Activated CD8-positive, alpha-beta memory T cell treated with anti-CD3 and anti-CD28 coated beads for 24 hours (primary cell): ENCODE measurements around the gene CDK2.
"Not testable (repeated sequence)": the region's sequence is repeated elsewhere in the genome, so short reads cannot be mapped to it uniquely, and the experiment has no call there.

Experiments used
- DNase-seq: peaks from one replicate; pipeline ENCODE4 v3.0.0-alpha.2; 2020

CDK2 gene

GRCh38 chr12:55938826-55939501 is 27.7 kb upstream of the CDK2 start:
- no peak for DNase-seq

DNA sequence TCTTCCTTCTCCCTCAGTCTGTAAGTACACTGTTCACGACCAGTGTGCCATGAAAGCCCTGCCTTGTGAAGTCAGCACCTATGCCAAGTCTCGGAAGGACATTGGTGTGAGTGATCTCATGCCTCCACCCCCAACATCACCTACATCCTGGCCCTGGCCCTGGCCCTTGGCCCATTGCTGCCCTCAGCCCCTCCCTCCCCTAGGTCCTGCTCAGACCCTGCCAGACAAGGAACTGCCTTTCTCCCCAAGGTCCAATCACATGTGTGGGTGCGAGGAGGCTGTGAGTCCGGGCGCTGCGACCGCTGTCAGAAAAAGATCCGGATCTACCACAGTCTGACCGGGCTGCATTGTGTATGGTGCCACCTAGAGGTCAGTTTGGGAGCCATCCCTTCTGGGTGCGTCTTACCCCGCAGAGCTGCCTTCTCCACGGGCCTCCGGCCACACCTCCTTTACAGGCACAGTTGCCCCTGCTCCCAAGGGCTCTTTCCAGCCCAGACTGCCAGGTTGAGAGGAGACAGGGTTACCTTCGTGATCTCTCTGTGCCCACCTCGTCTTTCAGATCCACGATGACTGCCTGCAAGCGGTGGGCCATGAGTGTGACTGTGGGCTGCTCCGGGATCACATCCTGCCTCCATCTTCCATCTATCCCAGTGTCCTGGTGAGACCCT is 26.4 kb upstream of the CDK2 start:
- DNase-seq = peak; percentile 92

GRCh38 chr12:55942055-55942454 is 24.6 kb upstream of the CDK2 start:
- no peak for DNase-seq

DNA sequence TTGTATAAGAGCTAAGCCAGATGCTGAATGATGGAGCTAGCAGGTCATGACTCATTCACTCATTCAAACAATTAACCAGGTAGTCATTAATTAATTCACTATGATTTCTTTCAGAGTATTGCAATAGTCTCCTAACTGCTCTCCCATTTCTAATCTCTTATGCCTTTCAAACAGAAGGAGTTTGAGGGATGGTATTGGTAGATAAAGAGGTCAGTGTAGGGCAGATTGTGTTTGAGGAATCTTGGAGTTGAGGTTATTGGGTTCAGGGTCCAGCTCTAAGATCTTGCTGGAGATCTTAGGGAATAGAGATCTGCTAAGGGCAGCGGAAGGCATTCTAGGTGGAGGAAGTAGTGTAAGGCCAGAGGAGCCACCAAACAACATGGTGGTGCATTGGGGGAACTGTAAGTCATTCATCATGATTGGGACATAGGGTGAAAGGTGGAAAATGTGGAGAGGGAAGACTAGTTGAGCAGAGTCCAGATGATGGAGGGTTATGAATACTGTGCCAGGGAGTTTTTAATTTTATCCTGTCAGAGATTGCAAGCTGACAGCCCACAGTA is 24.0 kb upstream of the CDK2 start:
- DNase-seq = no peak

- DNase-seq = no peak
These were observed 20.1 kb upstream of the CDK2 start for GRCh38 chr12:55946553-55946952.

GRCh38 chr12:55955344-55955743 is 11.3 kb upstream of the CDK2 start:
- no peak for DNase-seq

- peak; percentile 69 for DNase-seq
These were observed 10.7 kb upstream of the CDK2 start for GRCh38 chr12:55955800-55956508.

DNA sequence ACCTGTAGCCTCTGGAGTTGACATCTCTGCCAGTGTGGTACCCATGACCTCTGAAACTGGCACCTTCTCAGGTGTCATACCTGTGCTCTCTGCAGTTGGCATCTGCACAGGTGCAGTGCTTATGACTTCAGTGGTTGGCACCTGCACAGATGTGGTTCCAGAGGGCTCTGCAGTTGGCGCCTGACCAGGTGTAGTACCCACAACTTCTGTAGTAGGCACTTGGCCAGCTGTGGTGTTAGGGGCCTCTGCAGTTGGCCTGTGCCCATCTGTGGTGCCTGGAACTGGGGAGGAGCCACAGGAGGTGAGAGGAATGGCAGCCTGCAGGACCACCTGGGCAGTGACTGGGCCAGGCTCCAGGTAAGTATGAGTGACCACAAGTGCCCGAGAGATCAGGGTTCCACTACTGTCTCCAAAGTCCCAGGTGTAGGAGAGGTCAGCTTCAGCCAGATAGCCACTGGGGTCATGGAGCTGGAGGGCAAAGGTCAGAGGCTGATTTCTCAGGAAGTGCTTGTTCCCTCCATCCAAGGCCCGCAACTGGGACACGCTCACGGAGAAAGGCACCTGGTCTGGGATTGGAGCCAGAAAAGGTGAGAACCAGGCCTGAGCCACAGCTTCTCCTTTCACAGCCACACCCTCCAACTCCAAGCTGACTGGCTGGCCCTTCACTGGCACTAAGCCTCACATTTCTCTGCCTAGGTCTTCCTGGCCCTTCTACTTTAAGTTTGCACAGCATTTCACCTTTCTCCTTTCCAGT is 9.3 kb upstream of the CDK2 start:
- no peak for DNase-seq

GRCh38 chr12:55963760-55964159 is 2.9 kb upstream of the CDK2 start:
- no peak for DNase-seq

DNA sequence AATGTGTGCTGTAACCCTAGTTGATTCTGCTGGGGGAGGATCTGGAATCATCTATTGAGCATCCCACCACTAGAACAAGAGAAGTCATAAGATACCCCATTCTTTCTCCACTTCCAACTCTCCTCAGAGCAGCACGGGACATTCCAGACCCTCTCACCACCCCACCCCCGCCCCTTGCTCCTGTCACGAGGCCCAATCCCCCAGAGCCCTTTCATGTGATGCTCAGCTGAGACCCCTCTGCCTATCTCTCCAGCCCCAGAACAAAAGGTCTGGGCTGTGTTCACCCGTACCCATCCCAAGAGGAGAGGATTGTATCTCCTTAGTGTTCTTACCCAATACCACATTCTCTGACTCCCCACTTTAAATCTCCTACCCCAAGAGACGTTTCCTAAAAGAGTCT is 1.4 kb upstream of the CDK2 start:
- DNase-seq = no peak

DNA sequence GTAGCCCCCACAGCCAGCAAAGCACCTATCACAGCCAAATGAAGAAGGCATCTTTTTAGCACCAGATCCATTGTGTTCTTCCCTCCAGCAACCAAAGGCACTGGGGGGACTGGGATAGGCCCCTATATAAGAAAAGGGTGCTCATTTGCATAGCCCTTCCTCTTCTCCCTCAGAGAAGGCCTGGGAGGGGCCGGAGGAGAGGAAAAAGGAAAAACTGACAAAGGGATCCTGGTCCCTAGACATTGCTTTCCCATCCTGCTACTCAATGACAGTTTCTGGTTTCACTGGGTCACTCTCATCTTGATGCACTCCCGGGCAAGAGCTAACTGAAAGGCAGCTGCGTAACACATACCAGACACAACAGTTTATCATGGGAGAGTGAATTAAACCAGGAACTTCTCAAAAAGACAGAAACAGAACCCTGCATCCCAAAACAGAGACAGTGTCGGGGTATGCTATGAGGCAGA is 656 bp upstream of the CDK2 start, which contains the start of gene PMEL:
Gene PMEL, minus strand, starts transcription at position 102 of the 467 bp plus-strand sequence. Its CDS starts 31 bp downstream, at position 71.
- no peak for DNase-seq

DNA sequence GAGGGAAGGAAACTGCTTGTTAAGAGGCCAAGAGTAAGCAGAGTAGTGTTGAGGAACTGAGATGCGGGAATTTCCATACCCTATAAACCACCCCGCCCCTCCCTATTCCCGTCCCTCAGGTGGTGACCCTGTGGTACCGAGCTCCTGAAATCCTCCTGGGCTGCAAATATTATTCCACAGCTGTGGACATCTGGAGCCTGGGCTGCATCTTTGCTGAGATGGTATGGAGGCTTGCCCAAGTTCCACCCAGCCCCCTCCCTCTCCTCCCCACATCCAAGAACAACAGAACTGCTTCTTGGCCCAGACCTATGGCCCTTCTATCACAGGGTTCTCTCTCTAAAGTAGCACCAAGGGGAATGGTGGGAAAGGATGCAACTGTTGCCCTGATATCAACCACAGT is 2.7 kb downstream of the CDK2 start:
- no peak for DNase-seq

- DNase-seq = no peak
These were observed 4.1 kb downstream of the CDK2 start for GRCh38 chr12:55970775-55971174.

DNA sequence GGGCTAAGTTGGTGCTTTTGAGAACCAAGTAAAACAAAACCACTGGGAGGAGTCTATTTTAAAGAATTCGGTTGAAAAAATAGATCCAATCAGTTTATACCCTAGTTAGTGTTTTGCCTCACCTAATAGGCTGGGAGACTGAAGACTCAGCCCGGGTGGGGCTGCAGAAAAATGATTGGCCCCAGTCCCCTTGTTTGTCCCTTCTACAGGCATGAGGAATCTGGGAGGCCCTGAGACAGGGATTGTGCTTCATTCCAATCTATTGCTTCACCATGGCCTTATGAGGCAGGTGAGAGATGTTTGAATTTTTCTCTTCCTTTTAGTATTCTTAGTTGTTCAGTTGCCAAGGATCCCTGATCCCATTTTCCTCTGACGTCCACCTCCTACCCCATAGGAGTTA is 5.4 kb downstream of the CDK2 start:
- no peak for DNase-seq

GRCh38 chr12:55972456-55972855 is 5.8 kb downstream of the CDK2 start:
- no peak for DNase-seq

GRCh38 chr12:55972911-55973598 is 6.4 kb downstream of the CDK2 start:
- DNase-seq = peak; percentile 59

- DNase-seq = peak; percentile 94
These were observed 7.1 kb downstream of the CDK2 start, which contains the start of gene RAB5B for GRCh38 chr12:55973599-55974307. TSS of gene RAB5B (plus strand) at chr12:55974078. CDS start at chr12:55986961, 12,883 bp downstream.

GRCh38 chr12:55974308-55974730 is 7.7 kb downstream of the CDK2 start:
- no peak for DNase-seq

DNA sequence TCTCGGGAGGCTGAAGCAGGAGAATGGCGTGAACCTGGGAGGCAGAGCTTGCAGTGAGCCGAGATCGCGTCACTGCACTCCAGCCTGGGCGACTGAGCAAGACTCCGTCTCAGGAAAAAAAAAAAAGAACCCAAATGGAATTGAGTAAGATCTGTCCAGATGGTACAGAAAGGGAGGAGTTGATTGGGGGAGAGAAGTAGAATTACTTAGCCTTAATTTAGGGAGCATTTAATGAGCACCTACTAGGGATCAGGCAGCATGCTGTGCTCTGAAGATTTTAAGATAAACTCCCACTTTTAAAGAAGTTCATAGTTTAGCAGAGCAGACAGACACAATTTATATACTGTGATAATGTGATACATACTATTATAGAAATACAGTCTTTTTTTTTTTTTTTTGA is 11.8 kb downstream of the CDK2 start:
- DNase-seq = no peak

DNA sequence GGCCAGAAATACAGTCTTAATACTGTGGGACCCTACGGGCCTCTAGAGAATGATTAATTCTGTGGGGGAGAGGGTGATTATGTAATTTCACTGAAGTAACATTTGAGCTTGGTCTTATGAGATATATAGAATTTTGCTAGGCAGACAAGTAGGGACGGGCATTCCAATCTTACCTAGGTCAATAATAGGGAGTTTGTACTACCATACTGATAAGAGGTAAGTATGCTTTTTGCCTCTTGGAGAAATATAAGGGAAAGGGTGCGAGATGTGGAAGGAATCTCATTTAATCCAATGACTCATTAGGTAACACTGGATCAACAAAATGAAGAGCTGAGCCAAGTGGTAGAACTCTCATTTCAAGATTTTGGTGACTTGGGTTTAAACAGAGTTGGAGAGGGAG is 12.4 kb downstream of the CDK2 start:
- DNase-seq = no peak

- DNase-seq = not testable (repeated sequence)
These were observed 15.3 kb downstream of the CDK2 start for GRCh38 chr12:55981882-55982281.
